HepG2 (cell line): ENCODE data around the gene SFMBT1. TPM values are rescaled to one million over a fixed set of nuclear protein-coding genes. Genes with fewer than 3 reads are reported as not detected.

Experiments used
- CHCHD3 ChIP-seq: sonication (generic); formaldehyde crosslinking; IDR thresholded peaks from 2 replicates; pipeline ENCODE4 v1.8.0; 2022; ENCODE audit warnings: mild to moderate bottlenecking, missing genetic modification reagents, moderate library complexity
- KLF11 ChIP-seq: IDR thresholded peaks from 2 replicates; pipeline ENCODE4 v1.6.1; 2016; ENCODE audit warnings: missing compliant biosample characterization
- MED1 ChIP-seq: sonication (generic); formaldehyde crosslinking; IDR thresholded peaks from 2 replicates; pipeline ENCODE4 v1.4.0; 2020; ENCODE audit warnings: missing genetic modification reagents
- REXO4 ChIP-seq: sonication (generic); formaldehyde crosslinking; IDR thresholded peaks from 2 replicates; pipeline ENCODE4 v1.8.0; 2022; ENCODE audit warnings: missing genetic modification reagents, mild to moderate bottlenecking, borderline replicate concordance
- SRY ChIP-seq: sonication (generic); formaldehyde crosslinking; IDR thresholded peaks from 2 replicates; pipeline ENCODE4 v1.8.0; 2022; ENCODE audit warnings: mild to moderate bottlenecking, missing genetic modification reagents
- ZNF501 ChIP-seq: sonication (generic); formaldehyde crosslinking; IDR thresholded peaks from 2 replicates; pipeline ENCODE4 v1.5.1; 2020; ENCODE audit warnings: mild to moderate bottlenecking, moderate library complexity, missing genetic modification reagents
- ZNF513 ChIP-seq: sonication (generic); formaldehyde crosslinking; conservative IDR thresholded peaks from 2 replicates; pipeline ENCODE4 v1.5.0; 2020; ENCODE audit warnings: missing genetic modification reagents
- ZNF660 ChIP-seq: sonication (generic); formaldehyde crosslinking; IDR thresholded peaks from 2 replicates; pipeline ENCODE4 v1.5.1; 2020; ENCODE audit warnings: mild to moderate bottlenecking, low read depth, missing genetic modification reagents, borderline replicate concordance
- polyA plus RNA-seq, 8 experiments: library from polyadenylated mRNA; depleted of rRNA in 3 of 8; stranded (reverse) in 7 of 8; unstranded in 1 of 8; fragments of >200 nt; fragmentation: Illumina TruSeq in 4 of 8; extraction: Trizol in 4 of 8; gene quantifications; 2 replicates each; pipeline versions ENCODE4 v1.2.1 to v1.2.3, GENCODE V29; 2011 to 2016; ENCODE audit warnings: low read depth in 4 of 8, missing spikeins in 1 of 8, mixed read lengths in 1 of 8; ENCODE audit not compliant: insufficient read depth in 1 of 8
- total RNA-seq, 5 experiments: library from RNA; depleted of rRNA; stranded (reverse); fragments of >200 nt; fragmentation: Illumina TruSeq; extraction: Trizol; gene quantifications; 2 replicates each; pipeline ENCODE4 v1.2.3, GENCODE V29; 2016; ENCODE audit warnings: low read depth in 1 of 5
- TF ChIP-seq, protein P1 (sequence below): IDR thresholded peaks from 2 replicates; pipeline ENCODE4 v1.6.1; 2018; ENCODE audit warnings: missing genetic modification reagents
- TF ChIP-seq, protein P2 (sequence below): sonication (generic); formaldehyde crosslinking; IDR thresholded peaks from 2 replicates; pipeline ENCODE4 v1.4.0; 2020; ENCODE audit warnings: low read depth, missing genetic modification reagents
- TF ChIP-seq, protein P3 (sequence below): sonication (generic); formaldehyde crosslinking; IDR thresholded peaks from 2 replicates; pipeline ENCODE4 v1.4.0; 2020; ENCODE audit warnings: mild to moderate bottlenecking, missing genetic modification reagents
- TF ChIP-seq, protein P4 (sequence below): sonication (generic); formaldehyde crosslinking; IDR thresholded peaks from 2 replicates; pipeline ENCODE4 v1.4.0; 2020; ENCODE audit warnings: mild to moderate bottlenecking, missing genetic modification reagents

SFMBT1 gene
- total and polyA plus RNA-seq, 2 of the 13 experiments (the other 11 are each of a cell fraction or from before 2014, with no cell fraction given) = 3.8 to 12.8 TPM

DNA sequence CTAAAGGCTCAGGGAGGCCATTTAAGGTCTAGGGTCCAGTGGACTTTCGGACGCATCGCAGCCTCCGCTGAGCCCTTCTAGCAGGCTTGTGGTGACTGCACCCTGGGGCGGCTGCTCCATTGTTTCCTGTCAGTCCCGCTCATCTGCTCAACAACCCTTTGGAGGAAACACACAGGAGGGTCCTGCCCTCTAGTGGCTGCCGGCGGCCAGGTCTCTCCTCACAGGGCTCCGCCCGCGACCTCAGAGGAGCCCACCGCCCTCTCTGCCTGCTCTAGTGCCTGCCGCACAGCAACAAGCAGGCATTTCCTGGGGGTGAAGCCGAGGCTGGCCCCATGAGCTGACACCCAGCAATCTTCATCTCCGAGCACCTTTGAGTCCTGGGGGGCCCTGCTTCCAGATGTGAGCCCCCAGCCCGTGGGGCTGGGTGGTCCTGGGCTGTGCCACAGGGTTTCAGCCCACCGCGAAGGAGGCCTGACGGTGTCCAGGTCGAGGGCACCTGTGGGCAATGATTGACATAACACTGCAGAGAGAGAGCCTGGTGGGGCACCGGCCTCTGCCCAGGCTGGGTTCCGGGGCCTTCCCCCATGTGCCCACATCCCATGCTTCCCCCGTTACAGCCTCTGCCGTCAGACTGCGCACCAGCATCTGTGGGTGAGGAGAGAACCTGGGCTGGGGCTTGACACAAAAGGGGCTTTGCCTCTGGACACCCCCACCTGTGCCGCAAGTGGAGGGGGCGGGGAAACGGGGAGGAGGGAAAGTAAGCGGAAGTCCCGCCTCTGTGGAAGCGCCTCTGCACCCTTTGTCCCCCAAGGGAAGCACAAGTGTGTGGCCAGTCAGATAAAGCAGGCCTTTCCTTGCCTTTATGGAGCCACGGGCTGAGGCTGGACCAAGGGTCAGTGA lies 27.0 kb upstream of the SFMBT1 start (continued):
- TF ChIP-seq, protein P1, sequence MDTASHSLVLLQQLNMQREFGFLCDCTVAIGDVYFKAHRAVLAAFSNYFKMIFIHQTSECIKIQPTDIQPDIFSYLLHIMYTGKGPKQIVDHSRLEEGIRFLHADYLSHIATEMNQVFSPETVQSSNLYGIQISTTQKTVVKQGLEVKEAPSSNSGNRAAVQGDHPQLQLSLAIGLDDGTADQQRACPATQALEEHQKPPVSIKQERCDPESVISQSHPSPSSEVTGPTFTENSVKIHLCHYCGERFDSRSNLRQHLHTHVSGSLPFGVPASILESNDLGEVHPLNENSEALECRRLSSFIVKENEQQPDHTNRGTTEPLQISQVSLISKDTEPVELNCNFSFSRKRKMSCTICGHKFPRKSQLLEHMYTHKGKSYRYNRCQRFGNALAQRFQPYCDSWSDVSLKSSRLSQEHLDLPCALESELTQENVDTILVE (CRISPR knock-in tag) = no peak
- no peak for TF ChIP-seq ZNF513 (CRISPR knock-in tag)
- TF ChIP-seq, protein P2, sequence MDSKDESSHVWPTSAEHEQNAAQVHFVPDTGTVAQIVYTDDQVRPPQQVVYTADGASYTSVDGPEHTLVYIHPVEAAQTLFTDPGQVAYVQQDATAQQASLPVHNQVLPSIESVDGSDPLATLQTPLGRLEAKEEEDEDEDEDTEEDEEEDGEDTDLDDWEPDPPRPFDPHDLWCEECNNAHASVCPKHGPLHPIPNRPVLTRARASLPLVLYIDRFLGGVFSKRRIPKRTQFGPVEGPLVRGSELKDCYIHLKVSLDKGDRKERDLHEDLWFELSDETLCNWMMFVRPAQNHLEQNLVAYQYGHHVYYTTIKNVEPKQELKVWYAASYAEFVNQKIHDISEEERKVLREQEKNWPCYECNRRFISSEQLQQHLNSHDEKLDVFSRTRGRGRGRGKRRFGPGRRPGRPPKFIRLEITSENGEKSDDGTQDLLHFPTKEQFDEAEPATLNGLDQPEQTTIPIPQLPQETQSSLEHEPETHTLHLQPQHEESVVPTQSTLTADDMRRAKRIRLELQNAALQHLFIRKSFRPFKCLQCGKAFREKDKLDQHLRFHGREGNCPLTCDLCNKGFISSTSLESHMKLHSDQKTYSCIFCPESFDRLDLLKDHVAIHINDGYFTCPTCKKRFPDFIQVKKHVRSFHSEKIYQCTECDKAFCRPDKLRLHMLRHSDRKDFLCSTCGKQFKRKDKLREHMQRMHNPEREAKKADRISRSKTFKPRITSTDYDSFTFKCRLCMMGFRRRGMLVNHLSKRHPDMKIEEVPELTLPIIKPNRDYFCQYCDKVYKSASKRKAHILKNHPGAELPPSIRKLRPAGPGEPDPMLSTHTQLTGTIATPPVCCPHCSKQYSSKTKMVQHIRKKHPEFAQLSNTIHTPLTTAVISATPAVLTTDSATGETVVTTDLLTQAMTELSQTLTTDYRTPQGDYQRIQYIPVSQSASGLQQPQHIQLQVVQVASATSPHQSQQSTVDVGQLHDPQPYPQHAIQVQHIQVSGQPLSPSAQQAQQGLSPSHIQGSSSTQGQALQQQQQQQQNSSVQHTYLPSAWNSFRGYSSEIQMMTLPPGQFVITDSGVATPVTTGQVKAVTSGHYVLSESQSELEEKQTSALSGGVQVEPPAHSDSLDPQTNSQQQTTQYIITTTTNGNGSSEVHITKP (CRISPR knock-in tag) = peak; percentile 90
- TF ChIP-seq REXO4 (CRISPR knock-in tag) = peak; percentile 65; the same call in 1 of the 2 replicates
- TF ChIP-seq, protein P3, sequence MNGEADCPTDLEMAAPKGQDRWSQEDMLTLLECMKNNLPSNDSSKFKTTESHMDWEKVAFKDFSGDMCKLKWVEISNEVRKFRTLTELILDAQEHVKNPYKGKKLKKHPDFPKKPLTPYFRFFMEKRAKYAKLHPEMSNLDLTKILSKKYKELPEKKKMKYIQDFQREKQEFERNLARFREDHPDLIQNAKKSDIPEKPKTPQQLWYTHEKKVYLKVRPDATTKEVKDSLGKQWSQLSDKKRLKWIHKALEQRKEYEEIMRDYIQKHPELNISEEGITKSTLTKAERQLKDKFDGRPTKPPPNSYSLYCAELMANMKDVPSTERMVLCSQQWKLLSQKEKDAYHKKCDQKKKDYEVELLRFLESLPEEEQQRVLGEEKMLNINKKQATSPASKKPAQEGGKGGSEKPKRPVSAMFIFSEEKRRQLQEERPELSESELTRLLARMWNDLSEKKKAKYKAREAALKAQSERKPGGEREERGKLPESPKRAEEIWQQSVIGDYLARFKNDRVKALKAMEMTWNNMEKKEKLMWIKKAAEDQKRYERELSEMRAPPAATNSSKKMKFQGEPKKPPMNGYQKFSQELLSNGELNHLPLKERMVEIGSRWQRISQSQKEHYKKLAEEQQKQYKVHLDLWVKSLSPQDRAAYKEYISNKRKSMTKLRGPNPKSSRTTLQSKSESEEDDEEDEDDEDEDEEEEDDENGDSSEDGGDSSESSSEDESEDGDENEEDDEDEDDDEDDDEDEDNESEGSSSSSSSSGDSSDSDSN = peak; percentile 70
- peak; percentile 34; the same call in 1 of the 2 replicates for TF ChIP-seq MED1 (CRISPR knock-in tag)
- no peak for TF ChIP-seq CHCHD3 (CRISPR knock-in tag)
- no peak for TF ChIP-seq ZNF660
- TF ChIP-seq ZNF501 (CRISPR knock-in tag) = peak; percentile 78; the same call in 1 of the 2 replicates
- TF ChIP-seq, protein P4, sequence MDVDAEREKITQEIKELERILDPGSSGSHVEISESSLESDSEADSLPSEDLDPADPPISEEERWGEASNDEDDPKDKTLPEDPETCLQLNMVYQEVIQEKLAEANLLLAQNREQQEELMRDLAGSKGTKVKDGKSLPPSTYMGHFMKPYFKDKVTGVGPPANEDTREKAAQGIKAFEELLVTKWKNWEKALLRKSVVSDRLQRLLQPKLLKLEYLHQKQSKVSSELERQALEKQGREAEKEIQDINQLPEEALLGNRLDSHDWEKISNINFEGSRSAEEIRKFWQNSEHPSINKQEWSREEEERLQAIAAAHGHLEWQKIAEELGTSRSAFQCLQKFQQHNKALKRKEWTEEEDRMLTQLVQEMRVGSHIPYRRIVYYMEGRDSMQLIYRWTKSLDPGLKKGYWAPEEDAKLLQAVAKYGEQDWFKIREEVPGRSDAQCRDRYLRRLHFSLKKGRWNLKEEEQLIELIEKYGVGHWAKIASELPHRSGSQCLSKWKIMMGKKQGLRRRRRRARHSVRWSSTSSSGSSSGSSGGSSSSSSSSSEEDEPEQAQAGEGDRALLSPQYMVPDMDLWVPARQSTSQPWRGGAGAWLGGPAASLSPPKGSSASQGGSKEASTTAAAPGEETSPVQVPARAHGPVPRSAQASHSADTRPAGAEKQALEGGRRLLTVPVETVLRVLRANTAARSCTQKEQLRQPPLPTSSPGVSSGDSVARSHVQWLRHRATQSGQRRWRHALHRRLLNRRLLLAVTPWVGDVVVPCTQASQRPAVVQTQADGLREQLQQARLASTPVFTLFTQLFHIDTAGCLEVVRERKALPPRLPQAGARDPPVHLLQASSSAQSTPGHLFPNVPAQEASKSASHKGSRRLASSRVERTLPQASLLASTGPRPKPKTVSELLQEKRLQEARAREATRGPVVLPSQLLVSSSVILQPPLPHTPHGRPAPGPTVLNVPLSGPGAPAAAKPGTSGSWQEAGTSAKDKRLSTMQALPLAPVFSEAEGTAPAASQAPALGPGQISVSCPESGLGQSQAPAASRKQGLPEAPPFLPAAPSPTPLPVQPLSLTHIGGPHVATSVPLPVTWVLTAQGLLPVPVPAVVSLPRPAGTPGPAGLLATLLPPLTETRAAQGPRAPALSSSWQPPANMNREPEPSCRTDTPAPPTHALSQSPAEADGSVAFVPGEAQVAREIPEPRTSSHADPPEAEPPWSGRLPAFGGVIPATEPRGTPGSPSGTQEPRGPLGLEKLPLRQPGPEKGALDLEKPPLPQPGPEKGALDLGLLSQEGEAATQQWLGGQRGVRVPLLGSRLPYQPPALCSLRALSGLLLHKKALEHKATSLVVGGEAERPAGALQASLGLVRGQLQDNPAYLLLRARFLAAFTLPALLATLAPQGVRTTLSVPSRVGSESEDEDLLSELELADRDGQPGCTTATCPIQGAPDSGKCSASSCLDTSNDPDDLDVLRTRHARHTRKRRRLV (CRISPR knock-in tag) = peak; percentile 74; the same call in 1 of the 2 replicates
- 0 out of 2 replicates have a peak, but pooled peaks have one; percentile 42 for TF ChIP-seq KLF11 (CRISPR knock-in tag)
- TF ChIP-seq SRY = peak; percentile 52; the same call in 1 of the 2 replicates
